ENCODE measurements around the gene FBXL17. TPM values are rescaled to one million over a fixed set of nuclear protein-coding genes. Genes with fewer than 3 reads are reported as not detected.

Gene FBXL17
- total and polyA plus RNA-seq, 2 of the 13 experiments (the other 11 are each of a cell fraction or from before 2014, with no cell fraction given), result 3.0 to 7.9 TPM

GRCh38 chr5:108028412-108028811 is 353.5 kb downstream of the FBXL17 start:
- POLR2A ChIA-PET, result no interaction called here

More at GRCh38 chr5:108028412-108028811, 353.5 kb downstream of the FBXL17 start:
- DNase-seq (ENCODE audit: low spot score) (no peak), FAIRE-seq (no peak), ATAC-seq (no peak)
- Histone ChIP-seq H3K9ac (ENCODE audit: insufficient read depth, low read depth, low read length) (no peak overlapping the region), H3K27me3 (ENCODE audit: control insufficient read depth in 1 of 2, insufficient read depth in 2 of 2, low read length in 2 of 2) (no peaks in the 10 kb centered on the region), H3K79me2 (ENCODE audit: insufficient read depth, low read length) (no peaks in the 10 kb centered on the region), H4K20me1 (ENCODE audit: insufficient read depth, low read length) (no peaks in the 10 kb centered on the region), H2AFZ (ENCODE audit: low read length) (no peak overlapping the region), H3K4me3 (replicated peaks in 1 of 3; ENCODE audit: insufficient read depth in 1 of 3, low read depth in 2 of 3, low read length in 3 of 3) (no peak overlapping the region), H3K27ac (ENCODE audit: extremely low read length, insufficient read depth, low read length) (no peak overlapping the region), H3K4me1 (ENCODE audit: insufficient read depth, low read length) (no peaks in the 10 kb centered on the region), H3K9me3 (ENCODE audit: low read length) (no peaks in the 10 kb centered on the region), H3K36me3 (replicated peaks in 1 of 2; ENCODE audit: control insufficient read depth in 1 of 2, insufficient read depth in 2 of 2, low read length in 2 of 2) (no peaks in the 10 kb centered on the region), H3K4me2 (ENCODE audit: low read depth, low read length) (no peak overlapping the region)
- no peak for TF ChIP-seq NR2F1 (CRISPR knock-in tag; IDR thresholded peaks at IDR 0.05)
- TF ChIP-seq E2F5 (CRISPR knock-in tag; conservative IDR thresholded peaks at IDR 0.05), result no peak
- no peak for TF ChIP-seq REST (IDR thresholded peaks at IDR 0.05; ENCODE audit: borderline replicate concordance in 1 of 2, low read depth in 1 of 2, low read length in 2 of 2)
- CTCF ChIA-PET (ENCODE audit: low intra/inter-chr PET ratio, low total read pairs), result no interaction called here
- no TSS peak for BruUV-seq (replicated peaks)
- intact Hi-C loops (cut with micrococcal nuclease; ENCODE audit: unreplicated experiment) (no loop called here), in situ Hi-C loops (cut with HindIII; ENCODE audit: extremely low pct_ligation_motif_present, low pct_unique_long_range_greater_than_20kb) (no loop called here)
